NT2/D1 (cell line): ENCODE data around the gene KPNA3.

Experiments
- YY1 ChIP-seq: IDR thresholded peaks from 2 replicates; pipeline ENCODE4 v1.6.1; 2011; ENCODE audit not compliant: insufficient read length, insufficient read depth
- ZNF274 ChIP-seq: IDR thresholded peaks from 2 replicates; pipeline ENCODE4 v1.6.1; 2011; ENCODE audit warnings: mild to moderate bottlenecking, low read depth, low read length

DNA sequence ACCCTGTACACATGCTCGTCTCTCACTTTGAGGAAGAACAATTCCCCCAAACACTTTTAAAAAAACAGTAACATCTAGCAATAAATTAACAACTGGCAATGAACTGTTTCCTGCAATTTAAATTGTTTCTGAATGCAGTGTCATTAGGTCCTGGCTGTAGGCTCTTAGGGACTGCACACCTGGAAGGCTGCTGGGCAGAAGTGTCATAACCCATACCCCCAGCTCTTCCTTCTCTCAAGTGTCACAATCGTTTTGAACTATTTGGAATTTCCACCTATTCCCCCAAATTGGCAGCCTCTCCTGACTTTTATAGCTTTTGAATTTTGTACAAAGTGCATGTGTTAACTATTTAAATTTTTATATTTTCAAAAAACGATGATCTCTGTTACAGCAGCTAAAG lies 38.2 kb upstream of the KPNA3 start:
- TF ChIP-seq YY1 (no peak), ZNF274 (no peak)
